Ascending aorta (tissue), 2 donors: Measurements from ENCODE around the gene ARID5A. TPM values are rescaled to one million over a fixed set of nuclear protein-coding genes. Genes with fewer than 3 reads are reported as not detected.

Experiments
- DNase-seq, 2 donors: peaks; one replicate each; pipeline ENCODE4 v3.0.0-alpha.2; 2019; ENCODE audit warnings: low spot score in 2 of 2
- H3K27ac ChIP-seq, 2 donors: fragments of 200-600 bp; sonication (generic); one replicate each; pipeline ENCODE4 v1.5.1; 2016 to 2017; ENCODE audit warnings: mild to moderate bottlenecking in 1 of 2
- H3K27me3 ChIP-seq: fragments of 200-600 bp; sonication (generic); one replicate; pipeline ENCODE4 v1.5.1; 2017
- H3K36me3 ChIP-seq, 2 donors: fragments of 200-600 bp; sonication (generic); one replicate each; pipeline ENCODE4 v1.5.1; 2016
- H3K4me1 ChIP-seq, 2 donors: fragments of 200-600 bp; sonication (generic); one replicate each; pipeline ENCODE4 v1.5.1; 2016 to 2017; ENCODE audit warnings: mild to moderate bottlenecking in 1 of 2
- H3K4me3 ChIP-seq, 2 donors: fragments of 200-600 bp; sonication (generic); one replicate each; pipeline ENCODE4 v1.5.1; 2016 to 2017; ENCODE audit warnings: mild to moderate bottlenecking in 1 of 2
- H3K9me3 ChIP-seq, 2 donors: fragments of 200-600 bp; sonication (generic); one replicate each; pipeline ENCODE4 v1.5.1; 2016
- CTCF ChIP-seq, 3 experiments: fragments of 200-600 bp in 2 of 3; fragments of 450-650 bp in 1 of 3; sonication (generic) in 2 of 3; IDR thresholded peaks; one replicate each; pipeline ENCODE4 v1.5.1; 2016 to 2019; ENCODE audit warnings: antibody characterized with exemption in 3 of 3, mild to moderate bottlenecking in 1 of 3, moderate library complexity in 1 of 3
- intact Hi-C: fragments of 100-400 bp; cut with DNase I; formaldehyde crosslinking; loops from one replicate; pipeline ENCODE4 v1.15.1; 2023
- total RNA-seq: library from RNA; depleted of rRNA; stranded (reverse); fragments of >200 nt; gene quantifications from one replicate; pipeline ENCODE4 v1.1.0, GENCODE V29; 2016

Gene ARID5A
- total RNA-seq, 1 donor from 2014 or later, result 267 TPM

- TF ChIP-seq CTCF (IDR thresholded peaks at IDR 0.05), result no peak
- H3K4me3 ChIP-seq, result peak overlapping the region in 1 of 2 donors; percentile 83
- H3K27me3 ChIP-seq, result no peaks in the 10 kb centered on the region
- peak overlapping the region in 1 of 2 donors; percentile 37 for H3K27ac ChIP-seq
- H3K36me3 ChIP-seq, result peaks cover 17 to 51% of the 10 kb centered on the region in 2 donors
- DNase-seq, result no peak
- intact Hi-C loops, result loop anchor here (2.0 kb wide), 2 partner anchors 13 to 17 kb away; no protein-coding TSS in a partner anchor
- H3K4me1 ChIP-seq, result peaks cover 12 to 43% of the 10 kb centered on the region in 2 donors
- H3K9me3 ChIP-seq, result no peaks in the 10 kb centered on the region
Observed at GRCh38 chr2:96541398-96542152, 5.0 kb downstream of the ARID5A start.

- Histone ChIP-seq H3K36me3 (peaks cover 17 to 56% of the 10 kb centered on the region in 2 donors), H3K27me3 (no peaks in the 10 kb centered on the region), H3K4me3 (peak overlapping the region in 1 of 2 donors; percentile 1), H3K9me3 (no peaks in the 10 kb centered on the region), H3K4me1 (peaks cover 20 to 52% of the 10 kb centered on the region in 2 donors), H3K27ac (peak overlapping the region in 1 of 2 donors; percentile 6)
- intact Hi-C loops, result loop anchor here (2.0 kb wide), 1 partner anchor 18 kb away; no protein-coding TSS in a partner anchor
- no peak for DNase-seq
- no peak for TF ChIP-seq CTCF (IDR thresholded peaks at IDR 0.05)
Observed at GRCh38 chr2:96542357-96542977, 5.9 kb downstream of the ARID5A start.

GRCh38 chr2:96546321-96546720, 9.8 kb downstream of the ARID5A start:
- Histone ChIP-seq H3K4me1 (peaks cover 16 to 43% of the 10 kb centered on the region in 2 donors), H3K9me3 (no peaks in the 10 kb centered on the region), H3K4me3 (no peak overlapping the region), H3K36me3 (peaks cover 49 to 89% of the 10 kb centered on the region in 2 donors), H3K27me3 (no peaks in the 10 kb centered on the region), H3K27ac (peak overlapping the region; percentile 44 to 60)
- no peak for DNase-seq
- no peak for TF ChIP-seq CTCF (IDR thresholded peaks at IDR 0.05)
- intact Hi-C loops, result no loop called here

GRCh38 chr2:96546797-96547196, 10.2 kb downstream of the ARID5A start:
- no peaks in the 10 kb centered on the region for H3K27me3 ChIP-seq
- TF ChIP-seq CTCF (IDR thresholded peaks at IDR 0.05), result no peak
- intact Hi-C loops, result no loop called here
- H3K9me3 ChIP-seq, result no peaks in the 10 kb centered on the region
- no peak for DNase-seq
- peaks cover 16 to 38% of the 10 kb centered on the region in 2 donors for H3K4me1 ChIP-seq
- H3K4me3 ChIP-seq, result peak overlapping the region in 1 of 2 donors; percentile 11
- H3K36me3 ChIP-seq, result peaks cover 54 to 91% of the 10 kb centered on the region in 2 donors
- H3K27ac ChIP-seq, result peak overlapping the region; percentile 44 to 60

GRCh38 chr2:96547203-96547641, 10.7 kb downstream of the ARID5A start:
- peak overlapping the region; percentile 44 to 60 for H3K27ac ChIP-seq
- intact Hi-C loops, result no loop called here
- DNase-seq, result no peak

More at GRCh38 chr2:96547203-96547641, 10.7 kb downstream of the ARID5A start:
- TF ChIP-seq CTCF (IDR thresholded peaks at IDR 0.05), result no peak
- Histone ChIP-seq H3K27me3 (no peaks in the 10 kb centered on the region), H3K9me3 (no peaks in the 10 kb centered on the region), H3K36me3 (peaks cover 58 to 91% of the 10 kb centered on the region in 2 donors), H3K4me3 (peak overlapping the region in 1 of 2 donors; percentile 11), H3K4me1 (peaks cover 16 to 35% of the 10 kb centered on the region in 2 donors)
